Measurements from ENCODE around the gene CA5B.

Gene CA5B

GRCh38 chrX:15749642-15750610 lies 11.9 kb downstream of the CA5B start:
- DNase-seq: peak; percentile 7

DNA sequence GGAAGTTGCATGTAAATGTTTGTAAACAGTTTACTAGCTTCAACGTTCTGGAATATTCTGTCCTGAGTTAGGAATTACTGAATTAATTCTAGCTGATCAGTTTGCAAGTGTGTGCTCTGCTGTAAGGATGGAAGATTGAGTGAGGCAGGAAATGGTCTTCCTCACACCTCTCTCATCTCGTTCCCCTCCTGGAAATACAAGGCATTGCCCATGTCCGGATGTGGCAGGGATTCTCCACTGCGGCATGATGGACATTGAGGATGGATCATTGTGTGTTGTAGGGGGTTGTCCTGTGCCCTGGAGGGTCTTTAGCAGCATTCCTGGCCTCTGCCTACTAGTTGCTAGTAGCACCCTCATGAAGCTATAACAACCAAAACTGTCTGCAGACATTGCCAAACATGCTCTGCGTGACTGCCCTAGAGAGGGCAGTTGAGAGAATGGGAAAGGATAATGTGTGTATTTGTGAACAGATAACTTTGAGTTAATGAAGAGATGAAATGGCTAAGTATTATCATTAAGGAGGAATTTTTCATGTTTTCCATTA lies 12.6 kb downstream of the CA5B start:
- DNase-seq: no peak

- DNase-seq: no peak
Observed at GRCh38 chrX:15751155-15751819, 13.2 kb downstream of the CA5B start.

DNA sequence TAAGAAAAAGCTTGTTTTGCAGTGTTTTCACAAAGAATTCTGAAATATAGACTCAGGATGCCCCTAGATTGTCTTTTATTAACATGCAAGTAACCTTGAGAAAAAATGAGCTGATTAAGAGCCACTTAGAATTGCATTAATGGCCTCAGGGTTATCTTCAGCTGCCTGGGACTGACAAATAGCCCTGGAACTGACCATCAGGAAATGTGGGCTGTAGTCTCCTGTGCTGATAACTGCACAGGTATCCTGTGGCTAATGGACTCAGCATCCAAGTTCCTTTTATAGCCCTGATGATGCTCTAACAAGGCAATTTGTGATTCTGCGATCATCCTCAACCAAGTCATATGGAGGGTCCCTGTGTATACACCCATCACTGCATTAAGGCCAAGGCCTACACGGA lies 17.0 kb downstream of the CA5B start:
- no peak for DNase-seq

- DNase-seq: no peak
Observed at GRCh38 chrX:15758140-15758539, 20.1 kb downstream of the CA5B start.

DNA sequence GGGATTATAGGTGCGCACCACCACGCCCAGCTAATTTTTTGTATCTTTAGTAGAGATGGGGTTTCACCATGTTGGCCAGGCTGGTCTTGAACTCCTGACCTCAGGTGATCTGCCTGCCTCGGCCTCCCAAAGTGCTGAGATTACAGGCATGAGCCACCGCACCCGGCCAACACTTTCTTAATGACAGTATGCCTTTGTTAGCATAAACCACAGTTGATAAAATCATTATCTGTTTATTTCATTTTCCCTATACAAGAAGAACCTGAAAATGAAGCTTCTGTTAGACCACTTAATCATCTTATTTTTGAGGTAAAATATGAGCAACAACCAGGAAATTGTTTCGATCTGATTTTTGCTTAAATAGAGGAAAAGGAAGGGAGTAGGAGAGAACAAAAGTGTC lies 21.8 kb downstream of the CA5B start:
- peak; percentile 26 for DNase-seq

DNA sequence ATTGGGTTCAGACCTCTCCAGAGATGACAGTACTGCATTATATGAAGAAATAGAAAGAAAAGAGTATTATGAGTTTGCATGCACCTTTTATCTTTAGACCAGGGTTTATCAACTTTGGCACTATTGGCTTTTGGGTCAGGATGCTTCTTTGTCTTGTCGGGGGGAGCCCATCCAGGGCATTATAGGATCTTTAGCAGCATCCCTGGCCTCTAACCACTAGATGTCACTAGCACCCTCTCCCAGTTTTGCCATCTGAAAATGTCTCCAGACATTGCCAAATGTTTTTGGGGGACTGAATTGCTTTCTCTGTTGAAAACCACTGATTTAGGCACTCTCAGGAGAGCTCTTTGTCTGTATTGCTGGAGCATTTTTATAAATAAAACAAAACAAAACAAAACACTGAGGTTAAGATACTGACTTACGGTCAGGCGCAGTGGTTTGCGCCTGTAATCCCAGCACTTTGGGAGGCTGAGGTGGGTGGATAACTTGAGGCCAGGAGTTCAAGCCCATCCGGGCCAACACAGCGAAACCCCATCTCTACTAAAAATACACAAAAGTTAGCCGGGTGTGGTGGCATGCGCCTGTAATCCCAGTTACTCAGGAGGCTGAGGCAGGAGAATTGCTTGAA lies 23.6 kb downstream of the CA5B start:
- peak; percentile 36 for DNase-seq

GRCh38 chrX:15769300-15769954 lies 31.4 kb downstream of the CA5B start:
- no peak for DNase-seq

- no peak for DNase-seq
Observed at GRCh38 chrX:15781961-15782699, 44.1 kb downstream of the CA5B start.

DNA sequence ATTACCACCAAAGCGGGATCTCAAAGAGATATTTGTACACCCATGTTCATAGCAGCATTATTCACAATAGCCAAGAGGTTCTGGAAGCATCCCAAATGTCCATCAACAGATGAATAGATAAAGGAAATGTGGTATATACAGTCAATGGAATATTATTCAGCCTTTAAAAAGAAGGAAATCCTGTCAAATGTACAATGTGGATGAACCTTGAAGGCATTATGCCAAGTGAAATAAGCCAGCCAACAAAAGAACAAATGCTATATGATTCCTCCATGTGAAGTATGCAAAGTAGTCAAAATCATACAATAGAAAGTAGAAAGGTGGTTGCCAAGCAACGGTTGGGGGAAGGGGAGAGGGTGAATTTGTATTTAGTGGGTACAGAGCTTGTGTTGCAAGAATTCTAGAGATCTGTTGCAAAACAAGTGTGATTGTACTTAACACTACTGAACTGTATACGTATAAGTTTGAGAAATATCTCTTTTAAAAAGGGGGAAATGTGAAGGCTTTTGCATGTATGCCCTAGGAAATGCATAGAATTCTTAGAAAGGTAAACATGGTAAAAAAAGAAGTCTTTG lies 47.2 kb downstream of the CA5B start:
- no peak for DNase-seq

- no peak for DNase-seq
Observed at GRCh38 chrX:15786915-15787314, 48.8 kb downstream of the CA5B start.

DNA sequence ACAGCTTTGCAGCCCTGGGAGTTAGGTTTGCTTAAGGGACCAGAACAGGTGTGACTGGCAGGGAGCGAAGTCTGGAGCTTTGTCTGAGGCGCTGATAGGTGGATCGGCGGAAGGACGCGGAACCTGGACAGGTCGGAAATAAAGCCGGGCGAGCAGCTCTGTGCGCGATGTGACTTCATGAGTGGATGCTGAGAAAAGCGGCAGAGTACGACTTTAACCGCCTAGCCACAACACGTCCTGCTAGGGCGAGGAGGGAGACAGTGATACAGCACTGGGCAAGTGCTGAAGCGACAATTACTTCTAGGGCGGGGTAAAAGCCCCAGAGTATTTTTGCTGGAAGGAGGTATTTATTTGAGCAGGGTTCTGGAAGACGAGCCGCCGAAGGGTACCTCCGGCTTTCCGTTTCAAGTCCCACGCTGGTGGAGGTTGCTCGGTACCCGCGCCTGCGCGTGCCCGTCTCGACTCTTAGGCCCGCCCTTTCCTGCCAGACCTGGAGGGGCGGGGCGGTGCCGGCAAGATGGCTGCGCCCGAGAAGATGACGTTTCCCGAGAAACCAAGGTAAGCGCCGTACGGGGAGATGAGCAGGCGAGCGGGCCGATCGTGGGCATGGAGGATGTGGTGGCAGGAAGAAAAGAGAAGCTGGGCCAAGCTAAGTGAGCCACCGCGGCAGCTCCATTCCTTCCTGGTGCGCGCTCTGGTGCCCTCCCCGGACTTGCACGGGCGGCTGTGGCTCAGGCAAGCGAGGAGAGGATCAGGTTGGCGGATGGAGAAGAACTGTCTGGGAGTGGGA lies 52.1 kb downstream of the CA5B start, which contains the start of gene ZRSR2:
Gene ZRSR2 (plus strand): TSS at position 506 of the 790 bp plus-strand sequence. CDS start 12 bp downstream, at position 518.
- DNase-seq: peak; percentile 90

DNA sequence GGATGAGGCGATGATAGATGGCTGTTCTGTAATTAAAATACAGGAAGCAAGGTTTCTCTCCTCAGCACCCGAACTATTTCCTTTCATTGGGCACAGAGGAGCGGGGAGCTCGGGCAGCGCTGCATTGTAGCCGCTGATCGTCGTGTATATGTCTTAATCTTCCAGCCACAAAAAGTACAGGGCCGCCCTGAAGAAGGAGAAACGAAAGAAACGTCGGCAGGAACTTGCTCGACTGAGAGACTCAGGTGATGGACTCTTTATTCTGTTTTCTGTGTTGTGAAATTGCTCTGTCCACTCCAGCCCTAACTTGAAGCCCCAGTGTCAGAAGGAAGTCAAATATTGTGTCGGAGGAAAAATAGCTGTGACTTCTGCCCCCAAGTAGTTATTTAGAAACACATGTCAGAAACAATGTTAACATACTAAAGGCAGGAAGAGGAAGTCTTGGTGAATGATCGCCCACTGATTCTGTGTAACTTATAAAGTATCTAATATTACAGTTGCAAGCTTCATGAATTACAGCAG lies 52.8 kb downstream of the CA5B start:
- DNase-seq: no peak

DNA sequence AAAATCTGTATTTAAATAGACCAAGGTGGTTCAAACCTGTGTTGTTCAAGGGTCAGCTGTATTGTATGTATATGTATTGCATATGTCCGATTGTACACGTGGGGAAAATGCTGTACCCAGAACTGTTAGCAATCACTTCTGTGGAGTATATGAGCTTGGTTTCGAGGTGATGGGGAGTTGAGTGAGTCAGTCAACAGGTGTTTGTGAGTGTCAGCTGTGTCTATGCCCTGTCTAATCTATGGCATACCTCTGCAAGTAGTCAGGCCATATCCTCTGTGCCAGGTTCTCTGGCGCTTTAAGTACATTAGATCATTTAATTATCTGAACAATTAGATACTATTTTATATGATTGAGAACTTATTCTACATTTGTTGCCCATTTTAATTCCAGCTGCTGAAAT lies 59.6 kb downstream of the CA5B start:
- DNase-seq: no peak

GRCh38 chrX:15804563-15804962 lies 66.5 kb downstream of the CA5B start:
- no peak for DNase-seq

DNA sequence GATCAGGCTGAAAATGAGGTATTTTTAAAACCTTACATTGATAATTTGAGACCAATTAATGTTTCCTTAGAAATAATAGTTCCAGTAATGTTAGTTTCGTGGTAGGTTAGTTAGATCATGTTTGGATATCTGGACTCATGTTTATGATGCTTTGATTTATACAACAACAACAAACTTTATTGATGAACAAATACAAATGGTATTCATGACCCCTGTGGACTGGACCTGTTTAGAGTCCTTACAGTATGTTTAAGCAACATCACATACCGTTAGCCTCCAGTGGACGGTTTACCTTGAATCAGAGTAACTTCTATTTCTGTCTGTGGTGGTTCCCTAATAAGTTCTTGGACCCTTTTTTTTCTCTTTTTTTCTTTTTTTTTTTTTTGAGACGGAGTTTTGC lies 70.2 kb downstream of the CA5B start:
- no peak for DNase-seq

- no peak for DNase-seq
Observed at GRCh38 chrX:15812192-15812938, 74.3 kb downstream of the CA5B start.

GRCh38 chrX:15813416-15813815 lies 75.3 kb downstream of the CA5B start:
- DNase-seq: no peak

DNA sequence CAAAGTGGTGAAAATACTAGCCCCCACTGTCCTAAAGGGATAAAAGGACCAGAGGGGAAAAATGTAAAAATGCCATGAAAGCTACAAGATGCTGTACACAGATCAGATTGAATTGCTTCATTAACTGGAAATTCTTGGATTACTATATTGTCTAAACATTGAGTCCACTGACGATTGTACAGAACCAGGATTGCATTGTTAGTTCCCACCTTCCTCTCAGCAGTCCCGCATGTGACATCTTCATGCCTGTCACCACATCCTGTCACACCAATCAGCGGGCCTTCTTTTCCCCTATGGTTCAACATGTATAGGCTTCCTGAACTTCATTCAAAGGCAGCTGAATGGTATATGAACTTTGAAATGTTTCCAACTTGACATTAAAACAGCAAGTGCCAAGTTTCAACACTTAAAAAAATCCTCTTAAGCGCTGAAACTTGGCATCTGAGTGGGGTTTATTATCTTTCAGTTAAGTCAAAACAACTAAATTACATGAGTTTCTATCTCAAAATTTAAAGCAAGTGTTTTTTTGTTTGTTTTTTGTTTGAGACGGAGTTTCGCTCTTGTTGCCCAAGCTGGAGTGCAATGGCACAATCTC lies 76.8 kb downstream of the CA5B start:
- DNase-seq: no peak

Measured in activated CD4-positive, alpha-beta T cell treated with anti-CD3 and anti-CD28 coated beads for 48 hours (primary cell).